HG03457 (cell line): ENCODE measurements around the gene ITPR1.
"Not testable (repeated sequence)": the region's sequence is repeated elsewhere in the genome, so short reads cannot be mapped to it uniquely, and the experiment has no call there.

ENCODE experiments used
- ATAC-seq: cut with Tn5 transposase; IDR thresholded peaks from one replicate; pipeline ENCODE4 v1.9.1; 2021; ENCODE audit warnings: moderate number of reproducible peaks; ENCODE audit not compliant: unreplicated experiment

ITPR1 gene

GRCh38 chr3:4753073-4753691 lies 260.0 kb downstream of the ITPR1 start:
- ATAC-seq: no peak

DNA sequence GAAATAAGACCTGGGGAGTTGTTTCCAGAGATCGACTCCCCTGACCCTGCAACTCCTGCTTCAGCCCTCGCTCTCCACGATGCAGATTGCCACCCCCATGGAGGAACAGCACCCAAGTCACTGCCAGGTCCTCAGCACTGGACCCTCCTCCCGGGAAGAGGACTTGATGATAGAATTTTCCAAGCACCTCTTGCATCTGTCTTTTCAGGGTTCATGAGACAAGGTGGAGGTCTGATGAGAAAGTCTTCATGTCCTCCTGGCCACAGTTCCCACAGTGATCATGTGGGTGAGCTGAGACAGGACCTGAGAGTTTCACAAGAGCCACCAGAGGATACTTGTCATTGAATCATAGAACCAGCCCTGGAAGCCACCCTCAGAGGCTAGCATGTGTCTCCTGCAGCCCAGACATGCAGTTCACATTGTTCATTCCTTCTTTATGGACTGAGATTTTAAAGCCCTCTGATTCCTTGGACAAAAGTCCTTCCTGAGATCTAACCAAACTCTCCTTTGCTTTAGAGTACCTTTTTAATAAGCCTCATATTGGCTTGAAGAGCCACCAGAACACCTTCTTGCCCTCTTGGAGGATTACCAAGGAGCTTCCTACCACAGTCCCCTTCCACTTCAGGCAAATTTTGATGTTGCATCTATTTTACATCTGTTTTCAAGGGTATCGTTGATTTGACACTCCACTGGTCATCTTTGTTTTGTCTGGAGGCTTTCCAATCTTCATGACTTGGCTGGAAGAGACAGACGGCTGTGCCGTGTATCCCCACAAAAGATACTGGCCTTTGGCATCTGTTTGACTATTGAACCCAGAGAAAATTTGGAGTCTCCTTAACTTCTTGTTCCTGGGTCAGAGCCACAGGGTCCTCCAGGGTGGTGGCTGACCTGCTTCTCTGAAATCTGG lies 261.3 kb downstream of the ITPR1 start:
- peak; percentile 63 for ATAC-seq

GRCh38 chr3:4755566-4755965 lies 262.4 kb downstream of the ITPR1 start:
- no peak for ATAC-seq

GRCh38 chr3:4756057-4756775 lies 263.1 kb downstream of the ITPR1 start:
- no peak for ATAC-seq

- ATAC-seq: peak; percentile 54
These were observed 263.9 kb downstream of the ITPR1 start for GRCh38 chr3:4756855-4757574.

- no peak for ATAC-seq
These were observed 264.6 kb downstream of the ITPR1 start for GRCh38 chr3:4757575-4758248.

DNA sequence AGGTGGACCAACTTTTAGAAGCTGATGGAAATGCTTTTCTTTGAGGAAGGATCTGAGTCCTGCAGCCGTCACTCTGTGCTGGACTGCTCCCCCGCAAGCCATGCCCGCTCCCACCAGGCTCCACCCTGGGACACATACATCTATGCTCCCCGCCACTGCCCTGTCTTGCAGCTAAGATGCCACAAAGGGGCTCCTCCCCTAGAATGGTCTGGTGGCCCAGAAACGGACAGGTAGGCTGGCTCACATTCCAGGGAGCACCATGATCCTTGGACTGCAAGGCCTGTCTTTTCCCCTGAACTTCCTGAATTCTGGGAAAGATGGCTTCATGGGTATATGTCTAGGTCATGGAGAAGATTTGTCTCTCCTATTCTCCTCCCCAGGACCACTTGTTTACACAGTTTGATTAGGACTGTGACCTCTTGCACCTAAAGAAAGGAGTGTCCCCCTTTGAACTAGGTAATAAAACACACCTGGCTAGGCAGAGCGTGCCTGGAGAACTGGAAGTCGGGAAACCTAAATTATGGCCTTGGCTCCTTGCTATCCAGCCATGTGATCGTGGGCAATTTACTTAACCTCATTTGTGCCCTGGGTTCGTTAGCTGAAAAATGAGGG lies 265.2 kb downstream of the ITPR1 start:
- ATAC-seq: no peak

- ATAC-seq: no peak
These were observed 266.0 kb downstream of the ITPR1 start for GRCh38 chr3:4758957-4759656.

- no peak for ATAC-seq
These were observed 266.7 kb downstream of the ITPR1 start for GRCh38 chr3:4759689-4760312.

DNA sequence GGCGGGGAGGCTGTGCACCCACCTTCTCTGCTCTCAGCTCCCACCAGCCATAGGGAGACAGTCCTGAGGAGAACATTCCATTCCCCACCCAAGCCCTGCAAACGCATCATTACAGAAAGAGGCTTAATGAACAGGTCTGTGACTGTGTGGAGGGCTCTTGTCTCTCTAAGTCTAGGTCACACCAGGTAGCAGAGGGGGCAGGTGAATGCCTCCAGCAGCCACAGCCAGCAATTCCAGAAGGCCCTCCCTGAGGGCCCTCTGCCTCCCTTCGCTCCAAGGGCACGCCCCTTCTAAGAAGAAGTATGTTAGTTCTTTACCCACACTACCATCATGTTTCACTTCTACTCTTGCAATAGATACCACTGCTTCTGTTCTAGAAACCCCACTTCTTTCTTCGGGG lies 268.6 kb downstream of the ITPR1 start:
- no peak for ATAC-seq

GRCh38 chr3:4762481-4763230 lies 269.5 kb downstream of the ITPR1 start:
- not testable (repeated sequence) for ATAC-seq

- ATAC-seq: no peak
These were observed 270.6 kb downstream of the ITPR1 start for GRCh38 chr3:4763604-4764247.

GRCh38 chr3:4765212-4765611 lies 272.1 kb downstream of the ITPR1 start:
- ATAC-seq: no peak

- ATAC-seq: no peak
These were observed 273.1 kb downstream of the ITPR1 start for GRCh38 chr3:4766263-4766662.

GRCh38 chr3:4766716-4767499 lies 273.8 kb downstream of the ITPR1 start:
- no peak for ATAC-seq

GRCh38 chr3:4768021-4768420 lies 274.9 kb downstream of the ITPR1 start:
- no peak for ATAC-seq

GRCh38 chr3:4768521-4768920 lies 275.4 kb downstream of the ITPR1 start:
- ATAC-seq: no peak
